SU-DHL-6 (cell line): ENCODE measurements around the gene TGM6.

Source experiments
- H2AFZ ChIP-seq: fragments of 200-600 bp; sonication (generic); 2 replicates; pipeline ENCODE4 v1.6.1; 2014; ENCODE audit warnings: low read depth, mild to moderate bottlenecking, moderate library complexity, mixed read lengths, antibody characterized with exemption, low read length; ENCODE audit not compliant: severe bottlenecking
- H3F3A ChIP-seq: fragments of 200-600 bp; shearing (Covaris generic); 2 replicates; pipeline ENCODE4 v1.6.0; 2016; ENCODE audit warnings: antibody characterized with exemption, mild to moderate bottlenecking; ENCODE audit not compliant: insufficient read depth
- H3K27ac ChIP-seq: fragments of 200-600 bp; sonication (generic); 2 replicates; pipeline ENCODE4 v1.5.1; 2016; ENCODE audit warnings: low read depth, mild to moderate bottlenecking, low read length, moderate library complexity, mixed read lengths
- H3K27me3 ChIP-seq: fragments of 200-600 bp; sonication (generic), shearing (Covaris generic); 2 replicates; pipeline ENCODE4 v1.6.0; 2014; ENCODE audit warnings: mild to moderate bottlenecking, low read length
- H3K36me3 ChIP-seq: fragments of 200-600 bp; sonication (generic); 2 replicates; pipeline ENCODE4 v1.6.1; 2014; ENCODE audit warnings: mild to moderate bottlenecking, low read length, mixed read lengths
- H3K4me2 ChIP-seq: fragments of 300-600, 200-600 bp; shearing (Covaris generic), sonication (generic); 2 replicates; pipeline ENCODE4 v1.6.0; 2014; ENCODE audit warnings: low read length, low read depth, mild to moderate bottlenecking; ENCODE audit not compliant: poor library complexity, severe bottlenecking
- H3K4me3 ChIP-seq: fragments of 200-600 bp; sonication (generic); 2 replicates; pipeline ENCODE4 v1.5.1; 2014; ENCODE audit warnings: antibody characterized with exemption, low read length, mild to moderate bottlenecking, mixed read lengths; ENCODE audit not compliant: insufficient read depth, poor library complexity, severe bottlenecking
- H3K79me2 ChIP-seq: fragments of 200-600 bp; sonication (generic); 2 replicates; pipeline ENCODE4 v1.6.1; 2014; ENCODE audit warnings: mild to moderate bottlenecking, low read length, moderate library complexity; ENCODE audit not compliant: insufficient read depth
- H3K9ac ChIP-seq: fragments of 200-600 bp; sonication (generic); 2 replicates; pipeline ENCODE4 v1.7.0; 2014; ENCODE audit warnings: mild to moderate bottlenecking, low read length
- H3K9me2 ChIP-seq: fragments of 200-600 bp; sonication (generic); replicated peaks from 2 replicates; pipeline ENCODE4 v1.6.1; 2014; ENCODE audit warnings: low read length; ENCODE audit not compliant: insufficient read depth
- H3K9me3 ChIP-seq: fragments of 200-600 bp; sonication (generic); 2 replicates; pipeline ENCODE4 v1.6.1; 2014; ENCODE audit warnings: low read length, mixed read lengths; ENCODE audit not compliant: insufficient read depth
- H4K20me1 ChIP-seq: fragments of 200-600 bp; sonication (generic); 2 replicates; pipeline ENCODE4 v1.6.1; 2014; ENCODE audit warnings: low read depth, mild to moderate bottlenecking, antibody characterized with exemption, low read length, moderate library complexity, mixed read lengths
- CTCF ChIP-seq: fragments of 200-600 bp; sonication (generic); IDR thresholded peaks from one replicate; pipeline ENCODE4 v1.5.1; 2017; ENCODE audit warnings: antibody characterized with exemption, mild to moderate bottlenecking, low read length, moderate library complexity; ENCODE audit not compliant: insufficient read depth, poor library complexity, severe bottlenecking
- EZH2phosphoT487 ChIP-seq: fragments of 200-600 bp; sonication (generic), shearing (Covaris generic); conservative IDR thresholded peaks from 2 replicates; pipeline ENCODE4 v1.6.1; 2018; ENCODE audit warnings: mild to moderate bottlenecking, antibody characterized with exemption, low read length, moderate library complexity, mixed read lengths

The TGM6 gene

DNA sequence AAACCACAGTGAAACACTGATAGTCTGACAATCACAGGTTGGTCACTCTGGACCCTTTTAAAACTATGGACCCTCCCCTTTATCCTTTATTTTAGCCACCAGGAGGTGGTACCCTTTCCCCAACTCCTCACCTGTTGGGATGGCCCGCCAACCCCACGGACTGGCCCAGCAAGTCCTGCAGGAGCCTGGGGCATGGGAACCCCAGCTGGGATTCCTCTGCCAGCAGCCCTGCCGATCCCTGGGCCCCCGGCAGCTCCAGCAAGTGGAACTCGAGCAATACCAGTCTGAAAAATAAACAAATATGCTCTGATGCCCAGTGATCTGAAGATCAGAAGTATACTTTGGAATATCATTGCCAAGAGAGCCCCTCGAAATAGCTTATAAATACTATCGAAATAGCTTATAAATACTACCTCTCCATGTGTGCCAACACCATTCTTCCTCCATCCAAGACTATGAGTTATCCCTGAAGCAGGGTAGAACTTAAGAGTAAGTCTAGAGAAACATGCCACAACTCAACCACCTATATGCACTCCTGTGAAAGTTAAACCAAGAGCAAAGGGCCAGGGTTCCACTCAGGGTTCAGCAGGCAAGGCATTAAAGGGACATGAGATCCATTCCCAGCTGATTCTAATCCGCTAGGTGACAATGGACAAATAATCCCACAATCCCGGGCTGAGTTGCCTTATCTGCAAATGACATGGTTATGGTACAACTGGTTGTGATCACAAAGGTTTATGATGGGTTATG, 83.1 kb downstream of the TGM6 start:
- H3K9ac ChIP-seq: no peak overlapping the region
- peaks cover 93% of the 10 kb centered on the region for H3K36me3 ChIP-seq
- H3K79me2 ChIP-seq: peaks cover 38% of the 10 kb centered on the region
- no peak overlapping the region for H3K4me2 ChIP-seq
- peaks cover 60% of the 10 kb centered on the region for H4K20me1 ChIP-seq
- peaks cover 52% of the 10 kb centered on the region for H3F3A ChIP-seq
- no peak overlapping the region for H2AFZ ChIP-seq
- no peaks in the 10 kb centered on the region for H3K27me3 ChIP-seq
- TF ChIP-seq CTCF (no peak), EZH2phosphoT487 (no peak)
- no peak overlapping the region for H3K4me3 ChIP-seq
- no peaks in the 10 kb centered on the region for H3K9me3 ChIP-seq
- no peaks in the 10 kb centered on the region for H3K9me2 ChIP-seq
- H3K27ac ChIP-seq: no peak overlapping the region

- peaks cover 40% of the 10 kb centered on the region for H3F3A ChIP-seq
- no peak for TF ChIP-seq CTCF
- no peak for TF ChIP-seq EZH2phosphoT487
- H2AFZ ChIP-seq: no peak overlapping the region
- H3K9ac ChIP-seq: no peak overlapping the region
- H4K20me1 ChIP-seq: peaks cover 66% of the 10 kb centered on the region
- no peaks in the 10 kb centered on the region for H3K9me2 ChIP-seq
- peaks cover 92% of the 10 kb centered on the region for H3K36me3 ChIP-seq
- no peak overlapping the region for H3K4me3 ChIP-seq
- H3K9me3 ChIP-seq: no peaks in the 10 kb centered on the region
- H3K79me2 ChIP-seq: peaks cover 52% of the 10 kb centered on the region
- no peak overlapping the region for H3K4me2 ChIP-seq
- H3K27ac ChIP-seq: no peak overlapping the region
- no peaks in the 10 kb centered on the region for H3K27me3 ChIP-seq
Observed at GRCh38 chr20:2465100-2465499, 84.4 kb downstream of the TGM6 start.

- H3K9ac ChIP-seq: no peak overlapping the region
- no peak overlapping the region for H2AFZ ChIP-seq
- peaks cover 56% of the 10 kb centered on the region for H3K79me2 ChIP-seq
- TF ChIP-seq EZH2phosphoT487: no peak
- TF ChIP-seq CTCF: no peak
- no peak overlapping the region for H3K27ac ChIP-seq
- peaks cover 61% of the 10 kb centered on the region for H4K20me1 ChIP-seq
- H3K9me2 ChIP-seq: no peaks in the 10 kb centered on the region
- H3K4me3 ChIP-seq: no peak overlapping the region
- no peaks in the 10 kb centered on the region for H3K9me3 ChIP-seq
- peaks cover 69% of the 10 kb centered on the region for H3K36me3 ChIP-seq
- no peak overlapping the region for H3K4me2 ChIP-seq
- peaks cover 31% of the 10 kb centered on the region for H3F3A ChIP-seq
- no peaks in the 10 kb centered on the region for H3K27me3 ChIP-seq
Observed at GRCh38 chr20:2467412-2467811, 86.7 kb downstream of the TGM6 start.
